Measurements from ENCODE around the gene PTEN.
A peak's percentile ranks its signal among the peaks of the same experiment; 100 is the strongest.

PTEN gene

DNA sequence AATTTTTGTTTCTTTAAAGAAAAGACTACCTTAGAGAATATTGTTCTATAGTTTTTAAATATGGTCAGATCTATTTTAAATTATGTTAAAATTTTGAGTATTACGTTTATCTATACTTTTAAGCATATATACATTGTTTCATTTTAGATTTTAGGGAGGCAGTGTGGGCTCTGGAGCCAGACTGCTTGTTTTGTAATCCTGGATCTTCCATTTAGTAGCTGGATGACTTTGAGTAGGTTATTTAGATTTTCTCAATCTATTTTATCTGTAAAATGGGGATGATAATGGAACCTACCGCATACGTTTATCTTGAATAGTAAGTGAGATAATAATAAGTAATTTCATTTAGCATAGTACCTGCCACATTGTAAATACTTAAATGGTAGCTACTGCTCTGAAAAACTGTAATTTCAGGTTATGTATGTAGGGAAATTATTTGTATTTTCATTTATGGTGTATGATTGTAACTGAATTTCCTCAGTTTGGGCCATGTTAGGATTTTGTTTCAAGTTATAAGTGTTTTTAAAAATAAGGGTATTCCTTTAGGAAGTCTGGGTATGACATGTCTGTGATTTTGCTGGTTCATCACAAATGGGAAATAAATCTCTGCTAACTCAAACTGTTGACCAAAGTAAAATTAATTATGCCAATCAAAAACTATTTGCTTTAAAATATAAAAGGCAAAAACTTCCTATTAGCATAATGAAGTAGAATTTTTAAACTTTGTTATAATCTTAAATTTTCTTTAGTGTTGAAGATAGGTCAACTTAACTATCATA is 6.5 kb downstream of the PTEN start:
- H3K27ac ChIP-seq (ENCODE audit: low read depth, low read length, poor library complexity, severe bottlenecking): no peak overlapping the region
- peaks cover 71% of the 10 kb centered on the region for H3K36me3 ChIP-seq (ENCODE audit: insufficient read depth, low read length)
- TF ChIP-seq EZH2 (IDR thresholded peaks at IDR 0.05; ENCODE audit: borderline replicate concordance, low read length): no peak
- no peak for TF ChIP-seq CTCF (IDR thresholded peaks at IDR 0.05; ENCODE audit: low read length)
- H3K9me3 ChIP-seq (ENCODE audit: low read length): no peaks in the 10 kb centered on the region
- no peak overlapping the region for H2AFZ ChIP-seq (ENCODE audit: low read length)
- no peaks in the 10 kb centered on the region for H3F3A ChIP-seq (ENCODE audit: insufficient read depth, low read length)
- H3K27me3 ChIP-seq (ENCODE audit: insufficient read depth, low read length): no peaks in the 10 kb centered on the region
- H3K4me2 ChIP-seq (ENCODE audit: low read length): peak overlapping the region; percentile 39
- no peaks in the 10 kb centered on the region for H3K9me2 ChIP-seq (ENCODE audit: low read depth, low read length)
- no peaks in the 10 kb centered on the region for H4K20me1 ChIP-seq (ENCODE audit: insufficient read depth, low read length)
- peaks cover 37% of the 10 kb centered on the region for H3K4me1 ChIP-seq (ENCODE audit: insufficient read depth, low read length, severe bottlenecking)
- H3K4me3 ChIP-seq (ENCODE audit: low read depth, low read length, poor library complexity, severe bottlenecking): peak overlapping the region; percentile 13
- H3K79me2 ChIP-seq (ENCODE audit: insufficient read depth, low read length): peaks cover 100% of the 10 kb centered on the region
- no peak overlapping the region for H3K9ac ChIP-seq (ENCODE audit: low read length)

- Histone ChIP-seq H3K4me1 (ENCODE audit: insufficient read depth, low read length, severe bottlenecking) (peaks cover 37% of the 10 kb centered on the region), H3K4me3 (ENCODE audit: low read depth, low read length, poor library complexity, severe bottlenecking) (no peak overlapping the region), H3K27me3 (ENCODE audit: insufficient read depth, low read length) (no peaks in the 10 kb centered on the region), H3K27ac (ENCODE audit: low read depth, low read length, poor library complexity, severe bottlenecking) (no peak overlapping the region), H3K4me2 (ENCODE audit: low read length) (no peak overlapping the region), H3K9me2 (ENCODE audit: low read depth, low read length) (no peaks in the 10 kb centered on the region), H2AFZ (ENCODE audit: low read length) (no peak overlapping the region), H3K9ac (ENCODE audit: low read length) (no peak overlapping the region), H3K36me3 (ENCODE audit: insufficient read depth, low read length) (peaks cover 75% of the 10 kb centered on the region), H3K9me3 (ENCODE audit: low read length) (no peaks in the 10 kb centered on the region), H4K20me1 (ENCODE audit: insufficient read depth, low read length) (no peaks in the 10 kb centered on the region), H3K79me2 (ENCODE audit: insufficient read depth, low read length) (peaks cover 100% of the 10 kb centered on the region), H3F3A (ENCODE audit: insufficient read depth, low read length) (no peaks in the 10 kb centered on the region)
- TF ChIP-seq CTCF (IDR thresholded peaks at IDR 0.05; ENCODE audit: low read length): no peak
- no peak for TF ChIP-seq EZH2 (IDR thresholded peaks at IDR 0.05; ENCODE audit: borderline replicate concordance, low read length)
These were observed 9.4 kb downstream of the PTEN start for GRCh38 chr10:87872828-87873227.

DNA sequence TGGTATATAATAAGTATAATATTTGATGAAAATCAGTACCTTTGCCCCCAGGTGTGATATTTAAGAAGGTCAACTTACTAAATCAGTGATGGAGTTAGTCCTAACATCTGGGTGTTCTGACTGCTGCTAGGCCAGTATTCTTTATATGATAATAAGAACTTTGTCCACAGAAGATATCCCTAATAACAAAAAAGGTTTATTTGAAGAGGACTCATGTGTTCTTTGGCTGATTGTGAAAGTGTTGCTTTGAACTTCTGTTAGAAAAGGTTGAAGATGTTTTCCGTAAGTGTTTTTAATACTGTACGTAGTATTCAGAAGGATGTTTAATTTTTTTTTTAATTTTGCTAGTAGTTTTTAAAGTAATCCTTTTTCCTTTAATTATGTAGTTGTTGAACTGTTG is 10.2 kb downstream of the PTEN start:
- Histone ChIP-seq H3K4me3 (ENCODE audit: low read depth, low read length, poor library complexity, severe bottlenecking) (no peak overlapping the region), H3F3A (ENCODE audit: insufficient read depth, low read length) (no peaks in the 10 kb centered on the region), H3K9ac (ENCODE audit: low read length) (no peak overlapping the region), H3K4me1 (ENCODE audit: insufficient read depth, low read length, severe bottlenecking) (peaks cover 31% of the 10 kb centered on the region), H3K27me3 (ENCODE audit: insufficient read depth, low read length) (no peaks in the 10 kb centered on the region), H3K79me2 (ENCODE audit: insufficient read depth, low read length) (peaks cover 97% of the 10 kb centered on the region), H3K4me2 (ENCODE audit: low read length) (no peak overlapping the region), H3K9me3 (ENCODE audit: low read length) (no peaks in the 10 kb centered on the region), H3K27ac (ENCODE audit: low read depth, low read length, poor library complexity, severe bottlenecking) (no peak overlapping the region), H3K36me3 (ENCODE audit: insufficient read depth, low read length) (peaks cover 74% of the 10 kb centered on the region), H3K9me2 (ENCODE audit: low read depth, low read length) (no peaks in the 10 kb centered on the region), H2AFZ (ENCODE audit: low read length) (no peak overlapping the region), H4K20me1 (ENCODE audit: insufficient read depth, low read length) (no peaks in the 10 kb centered on the region)
- TF ChIP-seq EZH2 (IDR thresholded peaks at IDR 0.05; ENCODE audit: borderline replicate concordance, low read length): no peak

All from OCI-LY1 (cell line).